ENCODE measurements around the gene KCNA2.

Gene KCNA2

DNA sequence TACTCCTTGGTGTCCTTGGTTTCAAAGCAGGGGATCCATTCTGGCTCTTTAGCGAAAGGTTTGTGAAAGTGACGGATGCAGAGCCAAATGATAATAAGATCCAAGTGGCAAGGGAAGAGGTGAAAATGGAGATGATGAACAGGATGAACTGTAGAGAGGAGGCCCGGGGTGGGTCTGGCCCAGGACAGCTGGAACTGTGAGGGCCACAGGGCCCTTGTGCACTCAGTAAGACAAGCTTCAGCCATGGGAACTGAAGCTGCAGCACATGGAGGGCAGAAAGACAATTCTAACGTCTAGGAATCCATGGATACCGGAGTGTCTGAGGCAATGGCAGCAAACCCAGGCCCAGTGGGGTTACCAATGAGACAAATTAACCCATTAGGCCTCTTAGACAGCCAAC is 4.8 kb downstream of the KCNA2 start:
- no peak for DNase-seq

GRCh38 chr1:110600716-110601115 is 5.4 kb downstream of the KCNA2 start:
- no peak for DNase-seq

DNA sequence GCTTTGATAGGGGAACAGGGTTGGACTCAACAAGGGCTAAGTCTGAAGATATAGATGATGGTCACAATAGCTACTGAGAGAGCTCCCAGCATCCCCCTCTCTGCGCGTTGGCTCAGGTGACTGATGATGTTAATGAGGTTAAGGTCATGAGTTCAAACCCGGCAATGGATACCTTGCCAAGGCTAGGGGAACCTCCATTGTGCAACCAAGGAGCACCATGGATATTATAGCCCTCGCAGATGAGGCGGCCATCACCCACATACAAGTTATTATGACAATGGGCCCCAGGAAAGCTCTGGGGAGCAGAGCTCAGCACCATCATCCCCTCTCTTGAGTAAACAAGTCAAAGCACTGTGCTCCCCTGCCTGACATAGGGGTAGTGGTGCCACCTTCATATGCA is 8.2 kb downstream of the KCNA2 start:
- DNase-seq, result no peak

GRCh38 chr1:110596312-110596711 is 9.8 kb downstream of the KCNA2 start:
- DNase-seq, result no peak

- no peak for DNase-seq
Observed at GRCh38 chr1:110595353-110595710, 10.8 kb downstream of the KCNA2 start.

GRCh38 chr1:110594456-110595352 is 11.5 kb downstream of the KCNA2 start:
- no peak for DNase-seq

- DNase-seq, result no peak
Observed at GRCh38 chr1:110593902-110594301, 12.3 kb downstream of the KCNA2 start.

- no peak for DNase-seq
Observed at GRCh38 chr1:110591956-110592355, 14.2 kb downstream of the KCNA2 start.

DNA sequence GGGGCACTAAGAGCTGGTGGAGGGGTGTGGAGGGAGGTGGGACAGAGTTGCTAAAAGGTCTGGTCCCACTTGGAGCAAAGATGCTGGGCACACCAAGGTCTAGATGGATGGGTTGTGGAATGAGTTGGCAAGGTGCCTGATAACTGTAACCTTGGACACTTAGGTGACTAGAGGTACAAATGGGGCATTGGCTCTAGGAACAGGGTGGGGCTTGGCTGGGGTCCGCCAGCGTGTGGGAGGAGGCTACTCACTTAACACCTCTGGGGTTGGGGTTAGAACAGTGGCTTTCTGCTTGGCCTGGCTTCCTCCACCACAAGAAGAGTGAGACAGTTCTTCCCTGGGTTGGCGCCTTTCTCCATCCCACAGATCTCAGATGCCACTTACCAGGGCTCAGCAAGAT is 17.2 kb downstream of the KCNA2 start:
- DNase-seq, result no peak

DNA sequence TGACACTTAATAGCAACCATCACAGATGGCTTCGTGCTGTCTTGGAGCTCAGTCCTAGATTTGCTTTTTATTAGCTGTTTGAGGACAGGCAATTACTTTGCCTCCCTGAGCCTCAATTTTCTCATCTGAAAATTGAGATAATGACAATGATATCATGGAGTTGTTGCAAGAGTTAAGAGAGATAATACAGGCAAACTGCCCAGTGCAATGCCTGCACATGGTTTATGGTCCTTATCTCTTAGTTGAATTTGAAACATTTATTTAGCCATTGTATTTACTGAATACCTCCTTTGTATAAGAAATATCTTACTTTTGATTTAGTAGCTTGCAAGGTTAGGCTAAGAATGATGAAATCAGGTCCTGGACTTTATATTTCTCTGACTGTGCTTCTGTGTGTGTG is 17.7 kb downstream of the KCNA2 start:
- no peak for DNase-seq

GRCh38 chr1:110587906-110588305 is 18.3 kb downstream of the KCNA2 start:
- DNase-seq, result no peak

- DNase-seq, result no peak
Observed at GRCh38 chr1:110585481-110585880, 20.7 kb downstream of the KCNA2 start.

DNA sequence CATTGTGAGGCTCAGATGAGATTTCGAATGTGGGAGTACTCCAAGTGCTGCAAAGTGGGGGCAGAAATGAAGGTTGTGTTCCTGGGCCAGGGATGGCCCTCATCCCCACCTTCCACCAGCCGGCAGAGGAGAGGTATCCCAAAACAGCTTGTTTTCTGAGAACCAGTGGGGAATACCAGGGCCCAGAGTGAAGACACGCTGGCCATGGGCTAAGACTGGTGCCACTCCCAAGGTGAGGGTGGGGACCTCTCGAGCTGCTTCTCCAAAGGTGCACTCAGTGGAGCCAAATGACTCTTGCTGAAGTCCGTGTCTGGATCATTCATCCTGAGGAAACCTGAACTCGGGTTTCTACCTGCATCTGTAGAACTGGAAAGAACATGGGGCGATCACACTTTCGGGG is 22.1 kb downstream of the KCNA2 start:
- DNase-seq, result no peak

DNA sequence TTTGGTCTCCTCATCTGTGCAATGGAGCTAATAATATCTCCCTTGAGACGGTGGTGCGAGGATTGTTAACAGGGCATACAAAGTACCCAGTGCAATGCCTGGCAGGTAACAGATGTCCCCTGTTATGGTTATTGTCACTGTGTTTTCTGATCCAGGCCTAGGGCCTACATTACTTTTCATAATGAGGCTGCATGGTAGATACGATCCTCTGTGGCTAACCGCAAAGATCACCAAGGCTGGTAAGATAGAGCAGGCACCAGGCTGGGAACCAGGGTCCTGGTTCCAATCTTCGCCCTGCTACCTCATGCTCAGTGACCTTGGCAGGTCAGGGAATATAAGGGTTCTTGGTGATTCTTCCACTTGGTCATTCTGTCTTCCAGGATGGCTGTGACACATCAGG is 22.7 kb downstream of the KCNA2 start:
- DNase-seq, result no peak

DNA sequence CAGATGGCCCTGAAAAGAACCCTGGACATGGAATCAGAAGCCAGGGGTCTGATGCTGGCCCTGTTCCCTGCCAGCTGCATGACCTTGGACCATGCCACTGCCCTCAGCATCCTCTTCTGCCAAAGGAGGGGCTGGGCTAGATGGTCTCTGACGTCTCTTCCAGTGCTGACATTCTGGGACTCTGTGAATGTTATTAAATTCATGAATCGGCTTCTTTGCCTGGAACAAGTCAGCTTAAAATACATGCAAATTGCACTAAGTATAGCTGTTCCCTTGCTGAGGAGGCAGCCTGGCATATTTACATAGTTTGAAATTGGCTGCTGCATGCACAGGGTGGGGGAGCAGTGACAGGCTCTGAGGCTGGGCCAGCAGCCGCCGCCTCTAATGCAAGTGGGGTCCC is 23.8 kb downstream of the KCNA2 start:
- no peak for DNase-seq

- no peak for DNase-seq
Observed at GRCh38 chr1:110581682-110582145, 24.4 kb downstream of the KCNA2 start.

GRCh38 chr1:110580244-110580643 is 25.9 kb downstream of the KCNA2 start:
- no peak for DNase-seq

GRCh38 chr1:110579460-110579859 is 26.7 kb downstream of the KCNA2 start:
- no peak for DNase-seq

GRCh38 chr1:110576441-110576840 is 29.7 kb downstream of the KCNA2 start:
- no peak for DNase-seq

DNA sequence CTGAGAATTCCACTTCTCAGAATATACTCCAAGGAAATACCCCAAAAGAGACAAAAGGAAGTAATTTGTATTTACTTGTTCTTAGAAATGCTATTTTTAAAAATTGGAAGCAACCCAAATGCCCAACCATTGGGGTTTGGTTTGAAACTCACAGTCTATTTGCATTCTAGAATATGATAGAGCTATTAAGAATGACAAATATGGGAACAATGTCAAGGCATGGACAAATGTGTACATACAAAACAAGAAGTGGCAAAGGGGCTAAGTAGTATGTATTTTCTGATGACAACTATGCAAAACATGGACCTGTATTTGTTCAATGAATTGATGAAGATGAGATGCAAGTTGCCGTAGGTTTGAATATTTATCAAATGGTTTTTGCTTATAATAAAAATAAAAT is 32.8 kb downstream of the KCNA2 start:
- no peak for DNase-seq

GRCh38 chr1:110572751-110573150 is 33.4 kb downstream of the KCNA2 start:
- no peak for DNase-seq

DNA sequence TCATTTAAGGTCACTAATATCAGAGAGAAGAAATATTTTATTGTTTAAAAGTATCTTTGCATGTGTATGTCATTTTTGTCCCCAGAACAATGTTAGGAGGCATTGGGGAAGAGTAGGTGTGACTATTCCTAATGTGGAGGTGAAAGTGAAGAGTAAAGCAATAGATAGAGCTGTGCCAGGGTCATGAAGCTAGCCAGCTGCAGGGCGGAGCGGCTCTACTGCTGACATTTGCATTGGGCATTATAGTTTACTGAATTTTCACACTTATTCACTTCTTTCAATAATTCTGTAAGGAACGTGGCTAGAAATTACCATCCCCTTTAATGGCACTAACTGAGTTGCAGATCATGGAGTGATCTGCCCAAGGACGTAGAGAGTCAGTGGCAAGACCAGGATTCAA is 35.3 kb downstream of the KCNA2 start:
- DNase-seq, result no peak

GRCh38 chr1:110570307-110570706 is 35.9 kb downstream of the KCNA2 start:
- no peak for DNase-seq

DNA sequence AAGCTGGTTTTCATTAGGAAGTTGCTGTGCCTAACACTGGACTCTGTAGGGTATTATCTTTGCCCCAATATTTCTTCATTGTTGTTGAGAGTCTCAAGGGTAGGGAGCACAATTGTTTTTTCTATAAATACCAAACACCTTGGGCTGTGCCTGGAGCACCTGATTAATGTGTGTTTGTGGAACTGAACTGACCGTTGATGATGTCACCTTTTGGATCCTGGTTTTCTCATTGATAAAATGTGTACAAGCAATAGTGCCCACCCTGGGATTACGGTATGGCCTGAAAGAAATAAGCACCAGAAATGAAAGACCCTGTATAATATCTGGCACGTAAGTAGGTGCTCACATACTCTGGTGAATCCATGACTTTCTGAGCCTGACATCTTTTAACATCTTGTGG is 39.3 kb downstream of the KCNA2 start:
- DNase-seq, result no peak

- no peak for DNase-seq
Observed at GRCh38 chr1:110565565-110565964, 40.6 kb downstream of the KCNA2 start.

All from CD4-positive, alpha-beta T cell treated with Interleukin-21 for 1 hour (primary cell).